Skin of body (tissue), 2 donors: ENCODE data around the gene FADS2. TPM values are rescaled to one million over a fixed set of nuclear protein-coding genes. Genes with fewer than 3 reads are reported as not detected.

ENCODE experiments used
- DNase-seq: peaks from one replicate; lab custom pipeline; 2025; lab: John Stamatoyannopoulos, UW
- total RNA-seq: library from RNA; depleted of rRNA; stranded (reverse); fragments of >200 nt; gene quantifications from one replicate; pipeline ENCODE4 v1.2.3, GENCODE V29; 2014

Gene FADS2
- total RNA-seq, 1 donor from 2014 or later = 32.0 TPM

DNA sequence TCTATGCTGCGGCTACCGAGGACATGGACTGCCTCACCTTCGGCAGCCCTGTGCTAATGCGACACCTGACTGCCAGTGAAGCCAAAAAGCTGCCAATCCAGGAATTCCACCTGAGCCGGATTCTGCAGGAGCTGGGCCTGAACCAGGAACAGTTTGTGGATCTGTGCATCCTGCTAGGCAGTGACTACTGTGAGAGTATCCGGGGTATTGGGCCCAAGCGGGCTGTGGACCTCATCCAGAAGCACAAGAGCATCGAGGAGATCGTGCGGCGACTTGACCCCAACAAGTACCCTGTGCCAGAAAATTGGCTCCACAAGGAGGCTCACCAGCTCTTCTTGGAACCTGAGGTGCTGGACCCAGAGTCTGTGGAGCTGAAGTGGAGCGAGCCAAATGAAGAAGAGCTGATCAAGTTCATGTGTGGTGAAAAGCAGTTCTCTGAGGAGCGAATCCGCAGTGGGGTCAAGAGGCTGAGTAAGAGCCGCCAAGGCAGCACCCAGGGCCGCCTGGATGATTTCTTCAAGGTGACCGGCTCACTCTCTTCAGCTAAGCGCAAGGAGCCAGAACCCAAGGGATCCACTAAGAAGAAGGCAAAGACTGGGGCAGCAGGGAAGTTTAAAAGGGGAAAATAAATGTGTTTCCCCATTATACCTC lies 32.1 kb upstream of the FADS2 start:
- DNase-seq = no peak

DNA sequence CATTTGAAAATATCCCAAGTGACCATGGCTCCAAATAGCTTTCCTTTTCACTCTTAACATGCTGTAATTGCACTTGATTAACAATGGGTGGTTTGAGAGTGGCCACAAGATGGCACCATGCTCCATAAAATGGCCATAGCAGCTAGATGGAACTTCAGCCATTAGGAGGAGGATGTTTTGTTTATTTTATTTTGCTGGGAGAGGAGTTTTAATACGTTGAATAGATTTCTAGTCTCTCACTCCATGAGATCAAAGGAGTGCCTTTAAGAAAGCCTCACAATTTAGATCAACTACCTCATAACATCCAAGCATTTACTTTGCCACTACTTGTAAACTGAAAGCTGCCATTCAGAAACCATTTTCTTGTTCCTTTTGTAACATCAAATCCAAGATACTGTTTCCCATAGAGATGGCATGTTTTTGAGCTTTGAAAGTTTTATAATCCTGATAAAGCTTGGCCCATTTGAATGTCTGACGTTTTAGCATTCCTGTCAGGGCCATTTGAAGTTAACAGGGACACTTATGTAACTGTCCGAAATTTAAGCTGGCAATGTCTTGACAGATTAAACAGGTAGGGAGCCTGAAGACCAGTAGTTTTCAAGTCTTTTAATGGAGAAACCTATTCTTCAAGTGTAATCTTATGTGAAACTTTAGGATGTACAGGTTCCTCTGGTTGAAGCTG lies 30.7 kb upstream of the FADS2 start:
- DNase-seq = peak; percentile 79

GRCh38 chr11:61799665-61800284 lies 28.3 kb upstream of the FADS2 start:
- DNase-seq = no peak

- DNase-seq = no peak
Observed at GRCh38 chr11:61800331-61801281, 27.5 kb upstream of the FADS2 start.

GRCh38 chr11:61802605-61803004 lies 25.5 kb upstream of the FADS2 start:
- no peak for DNase-seq

- DNase-seq = no peak
Observed at GRCh38 chr11:61803889-61804647, 24.0 kb upstream of the FADS2 start.

DNA sequence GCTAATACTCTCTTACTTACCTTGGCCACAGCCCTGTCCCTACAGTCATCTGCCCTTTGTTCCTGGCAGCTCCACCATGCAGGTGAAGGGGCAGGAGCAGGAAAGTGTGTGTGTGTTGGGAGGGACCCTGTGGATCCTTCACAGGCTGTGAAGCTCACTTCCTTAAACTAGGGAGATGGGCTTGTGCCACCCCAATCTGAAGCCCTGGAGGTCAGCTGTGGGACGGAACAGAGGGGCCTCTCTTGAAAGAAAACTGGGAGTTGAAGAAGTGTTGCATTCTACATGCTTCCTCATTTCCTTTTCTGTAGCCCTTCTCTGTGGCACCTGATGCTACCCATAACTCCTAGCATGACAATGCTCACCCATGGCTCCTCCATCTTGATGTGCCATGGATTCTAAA lies 23.0 kb upstream of the FADS2 start:
- no peak for DNase-seq

GRCh38 chr11:61806785-61807184 lies 21.3 kb upstream of the FADS2 start:
- no peak for DNase-seq

GRCh38 chr11:61810671-61811175 lies 17.4 kb upstream of the FADS2 start:
- DNase-seq = no peak

GRCh38 chr11:61811831-61812230 lies 16.3 kb upstream of the FADS2 start:
- no peak for DNase-seq

- DNase-seq = no peak
Observed at GRCh38 chr11:61812736-61813411, 15.2 kb upstream of the FADS2 start.

- peak; percentile 34 for DNase-seq
Observed at GRCh38 chr11:61814247-61814957, 13.7 kb upstream of the FADS2 start.

GRCh38 chr11:61814958-61815789 lies 12.9 kb upstream of the FADS2 start:
- peak; percentile 88 for DNase-seq

DNA sequence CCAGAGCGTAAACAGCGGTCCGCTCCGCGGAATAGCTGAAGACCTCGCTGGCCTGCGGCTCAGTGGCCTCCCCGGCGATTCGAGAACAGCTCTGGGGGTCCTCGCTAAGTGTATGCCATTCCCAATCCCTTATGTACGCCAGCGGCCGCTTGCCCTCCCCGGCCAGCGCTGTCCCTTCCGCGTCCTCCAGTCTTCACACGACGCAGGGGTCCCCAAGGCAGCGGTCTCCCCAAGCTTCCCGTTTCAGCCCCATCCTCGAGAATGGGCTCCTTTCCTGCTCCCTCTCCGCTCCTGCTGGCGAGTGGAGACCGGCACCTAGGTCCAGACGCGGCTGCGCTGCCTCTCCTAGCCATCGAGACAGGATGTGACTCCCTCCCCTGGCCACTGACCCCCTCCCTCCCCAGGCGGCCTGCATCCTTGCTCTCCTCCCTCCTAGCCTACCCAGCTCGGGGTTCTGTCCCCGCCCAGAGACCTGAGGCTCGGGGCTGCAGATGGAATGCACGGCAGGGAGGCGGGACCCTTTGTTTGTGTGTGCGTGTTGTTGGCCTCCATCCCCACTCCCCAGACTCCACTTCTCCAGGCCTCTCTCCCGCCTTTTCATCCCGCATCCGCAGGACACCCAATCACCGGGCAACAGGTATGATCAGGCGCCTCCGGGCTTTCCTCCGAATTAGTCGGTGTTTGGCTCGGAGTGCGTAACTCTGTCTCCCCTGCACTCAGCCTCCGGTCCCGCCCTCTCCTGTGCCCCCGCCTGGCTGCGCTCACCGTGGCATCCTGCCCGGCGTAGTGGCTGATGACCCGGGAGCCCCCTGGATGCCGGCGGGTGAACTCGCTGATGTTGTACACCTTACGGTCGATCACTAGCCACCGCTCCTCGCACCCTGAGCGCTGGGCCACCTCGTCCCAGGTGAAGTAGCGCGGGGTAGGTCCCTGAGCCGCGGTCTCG lies 12.0 kb upstream of the FADS2 start:
- peak; percentile 36 for DNase-seq

DNA sequence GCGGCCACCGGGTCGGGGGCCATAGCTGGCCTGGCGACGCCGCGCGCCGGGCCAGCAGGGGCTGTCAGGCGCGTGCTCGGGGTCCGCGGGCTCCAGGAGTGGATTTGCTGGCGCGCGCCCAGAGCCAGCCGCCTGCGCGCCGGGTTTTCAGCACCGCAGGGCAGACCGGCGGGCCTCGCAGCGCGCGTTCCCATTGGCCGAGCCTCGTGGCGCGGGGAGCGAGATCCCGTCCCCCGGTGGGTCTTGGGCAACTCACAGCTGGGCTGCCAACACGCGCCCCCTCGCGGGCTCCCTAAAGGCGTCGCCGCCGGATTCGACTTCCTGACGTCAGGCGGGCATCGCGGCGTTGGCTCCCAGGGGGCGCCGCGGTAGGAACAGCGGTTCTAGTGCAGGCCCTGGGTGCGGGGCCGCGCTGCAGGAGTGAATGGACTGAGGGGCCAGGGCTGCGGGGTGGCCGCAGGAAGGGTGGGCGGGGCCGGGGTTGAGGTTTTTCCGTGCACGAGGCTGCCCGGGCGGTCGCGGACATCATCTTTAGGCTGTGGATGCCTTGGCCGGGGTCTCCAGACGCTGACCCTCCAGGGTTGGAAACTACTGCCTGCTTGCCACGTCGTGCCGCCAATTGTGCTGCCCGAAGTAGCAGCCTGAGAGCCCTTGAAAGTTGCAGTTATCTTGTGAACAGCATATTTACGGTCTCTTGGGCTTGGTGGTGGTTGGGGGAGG lies 11.2 kb upstream of the FADS2 start, which contains the start of gene FADS1:
TSS of gene FADS1 (minus strand) at position 268 of the 720 bp plus-strand sequence. CDS start at position 194, 74 bp downstream.
- peak; percentile 64 for DNase-seq

DNA sequence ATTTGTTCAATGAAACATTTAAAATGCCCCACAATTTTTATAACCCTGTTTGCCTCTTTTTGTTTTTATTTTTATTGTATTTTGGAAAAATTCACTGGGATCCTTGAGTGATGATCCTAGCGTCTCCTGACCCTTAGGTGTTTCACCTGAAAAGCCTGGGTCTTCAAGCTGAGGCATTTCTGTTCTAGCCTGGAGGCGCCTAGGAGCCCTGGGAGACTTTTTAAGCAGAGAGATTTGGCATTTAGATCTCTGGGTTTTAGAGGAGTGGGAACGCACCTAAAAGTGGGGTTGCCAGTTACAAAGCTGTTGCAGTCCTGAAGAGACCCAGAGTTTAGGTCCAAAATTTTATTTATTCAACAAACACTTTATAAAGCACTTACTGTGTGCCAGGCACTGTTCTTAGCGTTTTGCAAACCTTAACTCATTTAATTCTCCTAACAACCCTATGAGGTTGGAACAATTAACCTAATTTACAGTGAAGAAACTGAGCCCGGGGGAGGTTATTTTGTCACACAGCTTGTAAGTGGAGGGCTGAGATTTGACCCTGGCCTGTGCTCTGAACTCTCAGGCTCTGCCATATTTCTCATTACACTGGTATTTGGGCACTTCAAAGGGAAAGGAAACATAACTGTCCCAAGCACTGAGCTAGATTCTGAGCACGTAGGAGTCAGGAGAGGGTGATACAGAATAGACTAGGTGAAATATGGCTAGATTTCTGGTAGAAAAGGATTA lies 10.5 kb upstream of the FADS2 start:
- no peak for DNase-seq
